BJ (cell line): ENCODE results near the gene CFAP97D1. TPM values are rescaled to one million over a fixed set of nuclear protein-coding genes. Genes with fewer than 3 reads are reported as not detected.
A peak's percentile ranks its signal among the peaks of the same experiment; 100 is the strongest.

ENCODE experiments used
- CTCF ChIA-PET: fragments of 350-600 bp; formaldehyde crosslinking; extraction: SDS; loops from one replicate; lab custom pipeline; 2021; ENCODE audit warnings: antibody characterized with exemption, inconsistent platforms; lab: Yijun Ruan, JAX
- POLR2A ChIA-PET: fragments of 300-600 bp; sonication (Branson Sonifier 250); formaldehyde crosslinking; extraction: SDS; loops from one replicate; lab custom pipeline; 2021; ENCODE audit warnings: antibody characterized with exemption; lab: Charles Lee
- DNase-seq: peaks from one replicate; pipeline ENCODE4 v3.0.0-alpha.2; 2011; ENCODE audit warnings: low read depth
- H3K27me3 ChIP-seq: 2 replicates; pipeline ENCODE4 v1.6.0; 2011; ENCODE audit warnings: low read length; ENCODE audit not compliant: control insufficient read depth, insufficient read depth
- H3K36me3 ChIP-seq: 2 replicates; pipeline ENCODE4 v1.5.1; 2011; ENCODE audit warnings: low read length; ENCODE audit not compliant: control insufficient read depth, insufficient read depth
- H3K4me3 ChIP-seq: 2 replicates; pipeline ENCODE4 v1.5.1; 2011; ENCODE audit warnings: low read depth, mild to moderate bottlenecking, control low read depth, low read length
- polyA plus RNA-seq: library from polyadenylated mRNA; depleted of rRNA; stranded (reverse); fragments of >200 nt; gene quantifications from 2 replicates; pipeline ENCODE4 v1.2.3, GENCODE V29; 2011
- TF ChIP-seq, protein P1 (sequence below): IDR thresholded peaks from 2 replicates; pipeline ENCODE4 v1.5.1; 2011; ENCODE audit warnings: low read depth, mild to moderate bottlenecking, control low read depth, inconsistent platforms, low read length, moderate library complexity; ENCODE audit not compliant: insufficient read depth

CFAP97D1 gene
- polyA plus RNA-seq, 1 experiment, result not detected

DNA sequence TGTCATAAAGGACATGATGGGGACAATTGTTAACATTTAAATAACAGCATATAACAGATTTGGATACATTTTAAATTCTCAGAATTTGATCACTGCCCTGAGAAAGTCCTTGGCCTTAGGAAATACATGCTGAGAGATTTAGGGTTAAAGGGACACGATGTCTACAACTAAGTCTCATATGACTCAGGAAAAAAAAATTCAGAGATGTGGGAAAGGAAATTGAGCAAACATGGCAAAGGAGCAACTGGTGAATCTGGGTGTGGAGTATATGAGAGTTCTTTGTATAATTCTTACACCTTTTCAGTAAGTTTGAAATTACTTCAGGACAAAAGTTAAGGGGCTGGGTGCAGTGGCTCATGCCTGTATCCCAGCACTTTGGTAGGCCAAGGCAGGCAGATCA, 34.5 kb downstream of the CFAP97D1 start:
- ChIA-PET POLR2A (no interaction called here), CTCF (interaction anchor here (4.1 kb wide), 1 partner anchor 12 kb away, joined by 21 read pairs; no protein-coding TSS in a partner anchor)
- Histone ChIP-seq H3K27me3 (no peaks in the 10 kb centered on the region), H3K36me3 (peaks cover 17% of the 10 kb centered on the region), H3K4me3 (no peak overlapping the region)
- TF ChIP-seq, protein P1, sequence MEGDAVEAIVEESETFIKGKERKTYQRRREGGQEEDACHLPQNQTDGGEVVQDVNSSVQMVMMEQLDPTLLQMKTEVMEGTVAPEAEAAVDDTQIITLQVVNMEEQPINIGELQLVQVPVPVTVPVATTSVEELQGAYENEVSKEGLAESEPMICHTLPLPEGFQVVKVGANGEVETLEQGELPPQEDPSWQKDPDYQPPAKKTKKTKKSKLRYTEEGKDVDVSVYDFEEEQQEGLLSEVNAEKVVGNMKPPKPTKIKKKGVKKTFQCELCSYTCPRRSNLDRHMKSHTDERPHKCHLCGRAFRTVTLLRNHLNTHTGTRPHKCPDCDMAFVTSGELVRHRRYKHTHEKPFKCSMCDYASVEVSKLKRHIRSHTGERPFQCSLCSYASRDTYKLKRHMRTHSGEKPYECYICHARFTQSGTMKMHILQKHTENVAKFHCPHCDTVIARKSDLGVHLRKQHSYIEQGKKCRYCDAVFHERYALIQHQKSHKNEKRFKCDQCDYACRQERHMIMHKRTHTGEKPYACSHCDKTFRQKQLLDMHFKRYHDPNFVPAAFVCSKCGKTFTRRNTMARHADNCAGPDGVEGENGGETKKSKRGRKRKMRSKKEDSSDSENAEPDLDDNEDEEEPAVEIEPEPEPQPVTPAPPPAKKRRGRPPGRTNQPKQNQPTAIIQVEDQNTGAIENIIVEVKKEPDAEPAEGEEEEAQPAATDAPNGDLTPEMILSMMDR, result no peak
- DNase-seq, result peak; percentile 53

DNA sequence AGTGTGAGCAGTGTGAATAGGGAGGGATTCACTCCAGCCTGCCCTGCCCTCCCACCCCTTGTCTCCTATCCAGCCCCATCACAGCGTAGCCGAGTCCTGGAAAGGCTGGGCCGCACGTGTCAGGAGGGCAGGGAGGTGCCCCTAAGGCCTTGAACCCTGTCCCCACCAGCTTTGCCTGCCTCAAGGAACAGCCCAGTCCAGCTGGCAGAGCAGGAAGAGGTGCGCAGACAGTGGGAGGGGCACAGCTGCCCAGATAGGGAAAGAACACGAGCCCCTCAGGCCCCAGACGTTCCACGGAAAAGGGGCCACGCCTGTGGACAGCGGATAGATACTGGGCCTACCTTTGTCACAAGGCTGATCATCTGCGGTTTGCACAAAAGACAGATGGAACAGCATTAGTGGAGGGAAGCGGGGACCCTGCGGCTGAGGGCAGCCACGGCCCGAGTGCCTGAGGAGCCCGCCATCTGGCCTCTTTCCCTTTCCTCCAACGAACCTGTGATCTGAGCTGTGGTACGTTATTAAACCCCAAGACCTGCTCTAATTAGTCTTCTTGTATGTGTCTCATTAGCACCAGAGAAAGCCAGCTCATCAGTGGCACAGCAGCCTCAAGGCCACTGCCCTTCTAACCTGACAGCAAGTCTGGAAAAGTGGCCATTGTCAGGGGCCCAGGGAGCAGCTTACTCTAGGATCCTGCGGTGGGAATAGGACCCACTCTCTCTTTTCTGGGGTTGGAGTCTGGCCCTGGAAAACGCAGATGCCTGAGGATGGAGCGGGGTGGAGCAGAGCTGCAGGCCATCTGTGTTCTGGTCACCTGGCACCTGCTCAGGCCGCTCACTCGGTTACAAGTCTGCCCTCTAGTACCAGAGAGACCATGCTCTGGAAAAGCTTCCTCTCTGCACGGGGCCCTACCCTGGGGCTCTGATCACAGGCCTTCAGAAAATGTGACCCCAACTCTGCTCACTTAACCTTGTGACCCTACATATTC, 36.4 kb downstream of the CFAP97D1 start:
- TF ChIP-seq, protein P1, result no peak
- POLR2A ChIA-PET, result no interaction called here
- CTCF ChIA-PET, result interaction anchor here (1.1 to 4.1 kb wide), 4 partner anchors 10 to 56 kb away, joined by 3 to 21 read pairs (median 7); partner anchors contain the start of gene CD300LG
- Histone ChIP-seq H3K27me3 (no peaks in the 10 kb centered on the region), H3K4me3 (no peak overlapping the region), H3K36me3 (peaks cover 16% of the 10 kb centered on the region)
- DNase-seq, result no peak

DNA sequence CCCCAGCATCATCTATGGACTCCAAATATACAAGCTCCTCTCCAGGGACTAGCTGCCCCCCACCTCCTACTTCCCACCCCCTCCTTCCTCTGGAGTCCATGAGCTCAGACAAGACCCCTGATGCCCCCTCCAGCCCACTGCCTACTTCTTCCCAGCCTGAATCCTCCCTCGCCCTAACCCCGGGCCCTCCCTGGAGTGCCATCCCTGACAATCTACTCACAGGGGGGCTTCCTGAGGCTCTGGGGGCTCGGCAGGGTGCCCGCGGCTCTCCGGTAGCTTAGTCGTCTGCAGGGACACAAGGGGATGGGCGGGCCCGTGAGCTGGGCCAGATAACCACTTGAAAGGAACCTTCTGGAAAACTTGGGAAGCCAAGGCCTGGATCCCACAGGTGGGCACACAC, 37.6 kb downstream of the CFAP97D1 start:
- DNase-seq, result no peak
- TF ChIP-seq, protein P1, result no peak
- Histone ChIP-seq H3K36me3 (peaks cover 16% of the 10 kb centered on the region), H3K4me3 (no peak overlapping the region), H3K27me3 (no peaks in the 10 kb centered on the region)
- ChIA-PET CTCF (interaction anchor here (0.6 to 4.1 kb wide), 5 partner anchors 9 to 241 kb away, joined by 3 to 21 read pairs (median 4); partner anchors contain the start of gene CD300LG), POLR2A (interaction anchor here (0.7 kb wide), 1 partner anchor 24 kb away, joined by 5 read pairs; no protein-coding TSS in a partner anchor)

DNA sequence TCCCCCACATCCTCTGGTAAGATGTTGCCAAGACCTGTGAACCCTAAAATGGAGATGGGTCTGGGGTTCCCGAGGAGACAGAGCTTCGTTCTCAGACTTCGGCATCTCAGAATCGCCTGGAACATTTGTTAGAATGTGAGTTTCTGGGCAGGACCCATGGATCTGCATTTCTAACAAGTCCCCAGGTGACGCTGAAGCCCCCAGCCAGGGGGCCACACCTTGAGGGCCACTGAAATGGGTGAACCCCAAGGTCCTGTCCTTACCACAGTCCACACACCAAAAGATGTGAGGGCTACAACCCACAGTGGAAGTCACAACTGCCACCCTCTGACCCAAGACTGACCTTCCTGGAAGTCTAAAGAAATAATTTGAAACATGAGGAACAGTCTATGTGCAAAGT, 38.7 kb downstream of the CFAP97D1 start:
- DNase-seq, result no peak
- TF ChIP-seq, protein P1, result no peak
- H3K27me3 ChIP-seq, result no peaks in the 10 kb centered on the region
- H3K4me3 ChIP-seq, result no peak overlapping the region
- ChIA-PET POLR2A (no interaction called here), CTCF (interaction anchor here (2.1 to 4.1 kb wide), 2 partner anchors 8 to 27 kb away, joined by 6 to 21 read pairs; partner anchors contain the start of gene CD300LG)
- peaks cover 12% of the 10 kb centered on the region for H3K36me3 ChIP-seq

DNA sequence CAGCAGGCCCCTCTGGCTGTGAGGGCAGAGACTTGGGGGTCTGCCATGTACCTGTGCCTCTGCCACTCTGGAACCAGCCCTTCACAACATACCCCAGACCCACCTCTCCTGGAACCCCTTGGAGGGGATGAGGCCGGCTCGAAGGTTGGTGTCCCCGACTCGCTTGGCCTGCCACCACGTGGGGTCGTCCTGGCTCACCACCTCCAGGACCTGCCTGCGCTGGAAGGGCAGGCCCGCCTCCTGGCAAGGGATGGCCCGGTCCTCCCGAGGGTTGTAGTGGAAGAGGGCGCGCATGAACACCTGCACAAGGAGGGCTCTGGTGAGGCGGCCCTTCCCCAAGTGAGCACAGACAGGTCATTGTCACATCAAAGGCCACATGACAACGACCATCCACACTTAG, 40.5 kb downstream of the CFAP97D1 start:
- peaks cover 16% of the 10 kb centered on the region for H3K36me3 ChIP-seq
- CTCF ChIA-PET, result interaction anchor here (1.4 kb wide), 1 partner anchor 26 kb away, joined by 4 read pairs; the partner anchor contains the start of gene CD300LG
- TF ChIP-seq, protein P1, result no peak
- H3K4me3 ChIP-seq, result no peak overlapping the region
- no peak for DNase-seq
- POLR2A ChIA-PET, result no interaction called here
- H3K27me3 ChIP-seq, result no peaks in the 10 kb centered on the region
